A673 (cell line): ENCODE measurements around the gene RIMS4. TPM values are rescaled to one million over a fixed set of nuclear protein-coding genes. Genes with fewer than 3 reads are reported as not detected.

ENCODE experiments used
- BruUV-seq: library from RNA; stranded (reverse); fragments of 400-500 nt; replicated peaks from 2 replicates; lab custom pipeline; 2021; lab: Mats Ljungman, UMichigan
- CTCF ChIA-PET: fragments of 300-600 bp; sonication (Branson Sonifier 250); formaldehyde crosslinking; loops from one replicate; lab custom pipeline; 2022; ENCODE audit warnings: antibody characterized with exemption; lab: Charles Lee
- POLR2A ChIA-PET: fragments of 300-600 bp; sonication (Branson Sonifier 250); formaldehyde crosslinking; loops from one replicate; lab custom pipeline; 2022; ENCODE audit warnings: antibody characterized with exemption; ENCODE audit not compliant: low non-redundant PET; lab: Charles Lee
- DNase-seq: peaks from one replicate; pipeline ENCODE4 v3.0.0-alpha.2; 2015; ENCODE audit warnings: low spot score
- H3K27ac ChIP-seq: fragments of 200-600 bp; sonication (generic); 2 replicates; pipeline ENCODE4 v1.5.1; 2016; ENCODE audit warnings: mixed run types, low read depth, mild to moderate bottlenecking, mixed read lengths, antibody characterized with exemption, low read length; ENCODE audit not compliant: poor library complexity, severe bottlenecking
- H3K27me3 ChIP-seq: fragments of 200-600 bp; sonication (generic); replicated peaks from 2 replicates; pipeline ENCODE4 v1.6.1; 2017; ENCODE audit warnings: mixed run types, low read depth, mild to moderate bottlenecking, mixed read lengths, antibody characterized with exemption, low read length; ENCODE audit not compliant: insufficient read depth, poor library complexity
- H3K36me3 ChIP-seq: fragments of 200-600 bp; sonication (generic); 2 replicates; pipeline ENCODE4 v1.6.1; 2016; ENCODE audit warnings: mixed run types, mild to moderate bottlenecking, mixed read lengths, antibody characterized with exemption, low read length; ENCODE audit not compliant: insufficient read depth, poor library complexity, severe bottlenecking
- H3K4me1 ChIP-seq: fragments of 200-600 bp; sonication (generic); 2 replicates; pipeline ENCODE4 v1.6.1; 2017; ENCODE audit warnings: mixed run types, mild to moderate bottlenecking, mixed read lengths, antibody characterized with exemption, low read length; ENCODE audit not compliant: insufficient read depth, poor library complexity, severe bottlenecking
- H3K4me3 ChIP-seq: fragments of 200-600 bp; sonication (generic); 2 replicates; pipeline ENCODE4 v1.5.1; 2016; ENCODE audit warnings: low read depth, mixed run types, mild to moderate bottlenecking, mixed read lengths, low read length; ENCODE audit not compliant: poor library complexity, severe bottlenecking
- H3K9me3 ChIP-seq: fragments of 200-600 bp; sonication (generic); 2 replicates; pipeline ENCODE4 v1.6.1; 2016; ENCODE audit warnings: mixed run types, low read depth, mild to moderate bottlenecking, mixed read lengths, antibody characterized with exemption, low read length; ENCODE audit not compliant: poor library complexity, severe bottlenecking
- EZH2 ChIP-seq: fragments of 200-600 bp; sonication (generic); IDR thresholded peaks from 2 replicates; pipeline ENCODE4 v1.6.1; 2017; ENCODE audit warnings: borderline replicate concordance, low read depth, mild to moderate bottlenecking, mixed read lengths, antibody characterized with exemption, low read length; ENCODE audit not compliant: poor library complexity, severe bottlenecking
- intact Hi-C: fragments of 100-400 bp; cut with micrococcal nuclease; formaldehyde crosslinking; loops from one replicate; pipeline ENCODE4 v1.10.0; 2022; ENCODE audit not compliant: unreplicated experiment
- total RNA-seq: library from RNA; stranded (reverse); gene quantifications from 2 replicates; pipeline ENCODE4 v1.2.3, GENCODE V29; 2021
- TF ChIP-seq, protein P1 (sequence below): fragments of 300-800, 200-600 bp; sonication (generic); conservative IDR thresholded peaks from 2 replicates; pipeline ENCODE4 v1.5.1; 2017; ENCODE audit warnings: low read depth, mild to moderate bottlenecking, antibody characterized with exemption, low read length, moderate library complexity, mixed read lengths

RIMS4 gene
- total RNA-seq, 1 experiment from 2014 or later: 0.39 TPM

DNA sequence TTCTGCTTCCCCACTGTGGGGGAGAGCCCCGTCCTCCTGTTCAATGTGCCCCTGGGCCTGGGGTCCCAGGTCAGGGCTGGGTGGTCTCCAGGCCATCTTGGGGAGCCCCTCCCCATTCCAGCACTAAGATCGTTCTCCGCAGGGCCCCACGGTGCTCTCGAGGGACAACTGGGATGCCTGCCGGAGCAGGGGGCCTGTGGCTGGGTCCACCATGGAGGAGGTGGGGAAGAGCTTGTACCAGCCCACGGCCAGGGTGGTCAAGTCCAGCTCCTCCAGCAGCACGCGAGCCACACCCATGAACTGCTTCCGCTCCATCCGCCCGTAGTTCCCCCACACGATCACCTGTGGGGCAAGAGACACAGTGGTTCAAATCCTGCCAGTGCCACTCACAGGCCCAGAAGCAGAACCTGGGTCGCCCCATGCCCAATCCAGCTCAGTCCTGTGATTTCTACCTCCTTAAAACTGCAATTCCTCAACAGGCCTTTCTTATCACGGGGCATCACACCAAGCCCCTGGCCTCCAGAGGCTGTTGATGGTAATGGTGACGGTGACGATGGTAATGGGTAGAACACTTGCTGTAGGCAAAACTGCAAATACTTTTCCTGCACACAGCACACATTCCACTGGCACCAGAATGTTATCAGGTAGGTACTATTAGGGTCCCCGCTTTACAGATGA, 54.2 kb downstream of the RIMS4 start:
- TF ChIP-seq, protein P1, sequence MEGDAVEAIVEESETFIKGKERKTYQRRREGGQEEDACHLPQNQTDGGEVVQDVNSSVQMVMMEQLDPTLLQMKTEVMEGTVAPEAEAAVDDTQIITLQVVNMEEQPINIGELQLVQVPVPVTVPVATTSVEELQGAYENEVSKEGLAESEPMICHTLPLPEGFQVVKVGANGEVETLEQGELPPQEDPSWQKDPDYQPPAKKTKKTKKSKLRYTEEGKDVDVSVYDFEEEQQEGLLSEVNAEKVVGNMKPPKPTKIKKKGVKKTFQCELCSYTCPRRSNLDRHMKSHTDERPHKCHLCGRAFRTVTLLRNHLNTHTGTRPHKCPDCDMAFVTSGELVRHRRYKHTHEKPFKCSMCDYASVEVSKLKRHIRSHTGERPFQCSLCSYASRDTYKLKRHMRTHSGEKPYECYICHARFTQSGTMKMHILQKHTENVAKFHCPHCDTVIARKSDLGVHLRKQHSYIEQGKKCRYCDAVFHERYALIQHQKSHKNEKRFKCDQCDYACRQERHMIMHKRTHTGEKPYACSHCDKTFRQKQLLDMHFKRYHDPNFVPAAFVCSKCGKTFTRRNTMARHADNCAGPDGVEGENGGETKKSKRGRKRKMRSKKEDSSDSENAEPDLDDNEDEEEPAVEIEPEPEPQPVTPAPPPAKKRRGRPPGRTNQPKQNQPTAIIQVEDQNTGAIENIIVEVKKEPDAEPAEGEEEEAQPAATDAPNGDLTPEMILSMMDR: no peak
- TF ChIP-seq EZH2: no peak
- Histone ChIP-seq H3K27me3 (no peaks in the 10 kb centered on the region), H3K36me3 (no peaks in the 10 kb centered on the region), H3K4me1 (no peaks in the 10 kb centered on the region), H3K9me3 (no peaks in the 10 kb centered on the region), H3K4me3 (no peak overlapping the region), H3K27ac (no peak overlapping the region)
- CTCF ChIA-PET: no interaction called here
- intact Hi-C loops: no loop called here
- BruUV-seq: no TSS peak
- no peak for DNase-seq
- POLR2A ChIA-PET: no interaction called here

DNA sequence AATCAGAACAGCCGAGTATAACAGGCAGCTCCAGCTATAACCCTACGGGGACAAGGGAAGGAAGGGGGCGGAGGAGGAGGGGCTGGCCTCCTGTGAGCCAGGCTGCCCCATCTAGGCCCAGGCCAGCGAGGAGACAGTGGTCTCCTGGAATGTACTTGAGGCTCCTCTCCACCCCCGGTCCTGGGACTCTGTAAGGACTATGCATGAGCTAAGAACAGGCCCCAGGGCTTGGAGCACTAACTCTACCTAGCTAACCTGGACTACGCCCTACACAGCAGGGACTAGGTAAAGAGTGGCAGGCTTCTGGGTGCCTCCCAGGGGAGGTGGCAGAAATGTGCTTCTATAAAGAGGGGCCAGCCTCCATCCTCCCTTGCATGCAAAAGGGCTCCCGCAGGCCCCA, 55.8 kb downstream of the RIMS4 start:
- intact Hi-C loops: no loop called here

DNA sequence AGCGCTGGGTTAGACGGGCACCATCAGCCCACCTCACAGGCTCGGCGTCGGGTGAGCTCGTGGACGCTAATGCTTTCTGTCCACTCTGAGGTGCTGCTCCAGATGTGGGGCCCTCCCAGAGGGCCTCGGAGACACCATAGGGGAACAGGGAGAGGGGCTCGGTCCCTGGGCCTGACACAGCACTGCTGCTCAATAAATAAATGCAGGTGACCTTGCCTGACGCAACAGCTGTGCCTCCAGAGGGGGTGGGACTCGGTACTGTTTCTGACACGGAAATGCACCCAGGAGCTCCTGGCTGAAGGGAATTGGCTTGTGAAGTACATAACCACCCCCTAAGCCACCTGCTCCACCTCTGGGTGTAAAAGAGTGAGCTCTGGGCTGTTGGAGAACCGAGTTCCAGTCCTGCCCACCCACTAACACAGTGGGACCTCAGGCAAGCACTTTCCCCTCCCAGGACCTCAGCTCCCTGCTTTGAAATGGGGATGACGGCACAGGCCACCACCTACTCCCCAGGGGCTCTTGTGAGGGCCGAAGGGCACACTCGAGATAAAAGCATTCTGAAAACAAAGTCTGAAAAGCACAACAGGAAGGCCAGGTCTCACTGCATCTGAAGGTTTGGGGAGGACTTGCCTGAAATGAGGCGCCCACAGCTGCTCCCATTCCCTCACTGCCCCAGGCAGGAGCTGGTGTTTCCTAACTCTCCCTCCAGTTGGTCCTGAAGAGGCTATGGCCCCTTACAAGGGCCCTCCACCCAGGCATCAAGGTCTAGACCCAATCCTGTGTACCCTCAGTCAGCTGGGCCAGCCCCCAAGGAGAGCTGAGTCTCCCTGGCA, 58.0 kb downstream of the RIMS4 start:
- POLR2A ChIA-PET: no interaction called here
- no TSS peak for BruUV-seq
- H3K4me1 ChIP-seq: peaks cover 6% of the 10 kb centered on the region
- no peak for TF ChIP-seq EZH2
- TF ChIP-seq, protein P1: no peak
- intact Hi-C loops: no loop called here
- no peak overlapping the region for H3K27ac ChIP-seq
- CTCF ChIA-PET: no interaction called here
- no peak overlapping the region for H3K4me3 ChIP-seq
- no peak for DNase-seq
- H3K9me3 ChIP-seq: no peaks in the 10 kb centered on the region
- H3K27me3 ChIP-seq: peaks cover 14% of the 10 kb centered on the region
- H3K36me3 ChIP-seq: no peaks in the 10 kb centered on the region

More for the DNA sequence above, 55.8 kb downstream of the RIMS4 start:
- Histone ChIP-seq H3K4me1 (no peaks in the 10 kb centered on the region), H3K36me3 (no peaks in the 10 kb centered on the region), H3K27me3 (peaks cover 8% of the 10 kb centered on the region), H3K4me3 (no peak overlapping the region), H3K27ac (no peak overlapping the region), H3K9me3 (no peaks in the 10 kb centered on the region)
- BruUV-seq: no TSS peak
- no peak for TF ChIP-seq EZH2
- TF ChIP-seq, protein P1: no peak
- ChIA-PET POLR2A (no interaction called here), CTCF (interaction anchor here (1.2 kb wide), 1 partner anchor 31 kb away, joined by 3 read pairs; no protein-coding TSS in a partner anchor)
- DNase-seq: no peak
